ENCODE data around the gene SLC18A3.

The SLC18A3 gene

DNA sequence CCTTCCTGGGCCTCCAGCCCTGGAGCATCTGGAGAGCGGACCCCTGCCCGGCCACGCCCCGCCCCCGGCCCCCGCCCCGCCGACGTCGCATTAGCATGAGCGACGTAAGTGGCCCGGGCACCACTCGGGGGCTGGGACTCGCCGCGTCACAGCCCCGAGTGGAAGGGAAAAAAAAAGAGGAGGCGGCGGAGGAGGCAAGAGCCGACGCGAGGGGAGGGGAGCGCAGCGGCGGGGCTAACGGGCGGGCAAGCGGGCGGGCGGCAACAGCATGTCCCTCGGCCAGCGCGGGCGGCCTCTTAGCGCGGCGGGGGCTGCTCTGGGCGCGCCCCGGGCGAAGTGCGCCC is at the start of gene SLC18A3:
Gene SLC18A3, plus strand, starts transcription at position 197 of the 344 bp plus-strand sequence. CDS start 431 bp downstream, outside the sequence.
- Mint-ChIP-seq H3K4me3 (no peak within 1 kb of the TSS), H3K9me3 (no peaks in the 10 kb centered on the region), H3K27ac (no peak within 1 kb of the TSS), H3K4me1 (peaks cover 30% of the 10 kb centered on the region), H3K36me3 (peaks cover 8% of the 10 kb centered on the region)
- no peak for DNase-seq (ENCODE audit: low spot score in 2 of 2)
- ATAC-seq, result no peak

DNA sequence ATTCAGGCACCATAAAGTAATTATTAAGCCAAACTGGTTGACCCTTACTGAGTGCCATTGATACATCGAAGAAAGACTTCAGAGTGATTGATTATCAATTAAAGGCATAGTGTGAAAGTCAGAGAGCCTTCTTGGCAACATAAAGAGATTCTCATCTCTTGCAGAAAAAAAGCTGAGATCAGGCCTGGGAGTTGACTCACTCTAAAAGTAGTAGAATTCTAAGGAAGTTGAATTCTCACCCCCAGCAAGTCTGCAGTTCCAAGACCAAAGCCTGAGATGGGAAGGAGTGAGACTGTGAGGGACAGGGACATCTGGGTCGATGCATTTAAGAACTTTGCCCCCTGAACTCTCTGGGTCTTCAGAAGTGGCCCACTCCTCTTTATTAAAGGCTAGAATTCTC is 49.6 kb upstream of the SLC18A3 start:
- DNase-seq (ENCODE audit: low spot score in 2 of 2), result no peak
- Mint-ChIP-seq H3K4me1 (no peaks in the 10 kb centered on the region), H3K36me3 (no peaks in the 10 kb centered on the region), H3K27ac (no peak overlapping the region), H3K4me3 (no peak overlapping the region), H3K9me3 (no peaks in the 10 kb centered on the region)
- no peak for ATAC-seq

DNA sequence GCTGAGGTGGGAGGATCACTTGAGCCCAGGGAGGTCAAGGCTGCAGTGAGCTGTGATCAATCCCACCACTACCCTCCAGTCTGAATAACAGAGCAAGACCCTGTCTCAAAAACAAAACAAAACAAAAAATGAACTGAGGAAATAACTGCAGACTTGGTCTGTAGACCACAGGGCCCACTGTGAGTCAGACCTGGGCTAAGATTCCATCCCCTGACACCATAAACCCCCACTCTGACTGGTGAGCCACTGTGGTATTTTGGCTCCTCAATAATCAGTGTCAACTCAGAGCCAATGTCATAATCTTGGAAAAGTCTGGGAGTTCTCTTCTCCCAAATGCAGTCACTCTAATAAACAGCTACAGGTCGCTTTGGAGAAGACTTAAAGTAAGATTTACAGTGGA is 47.2 kb upstream of the SLC18A3 start:
- DNase-seq (ENCODE audit: low spot score in 2 of 2) (no peak), ATAC-seq (peak; percentile 49)
- H3K36me3 Mint-ChIP-seq, result no peaks in the 10 kb centered on the region
- H3K27ac Mint-ChIP-seq, result no peak overlapping the region
- peaks cover 4% of the 10 kb centered on the region for H3K4me1 Mint-ChIP-seq
- H3K9me3 Mint-ChIP-seq, result no peaks in the 10 kb centered on the region
- no peak overlapping the region for H3K4me3 Mint-ChIP-seq

GRCh38 chr10:49564461-49565009 is 45.6 kb upstream of the SLC18A3 start:
- Mint-ChIP-seq H3K36me3 (no peaks in the 10 kb centered on the region), H3K27ac (no peak overlapping the region), H3K9me3 (no peaks in the 10 kb centered on the region), H3K4me1 (peaks cover 19% of the 10 kb centered on the region), H3K4me3 (no peak overlapping the region)
- ATAC-seq, result no peak
- DNase-seq (ENCODE audit: low spot score in 2 of 2), result no peak

- H3K4me3 Mint-ChIP-seq, result no peak overlapping the region
- no peaks in the 10 kb centered on the region for H3K36me3 Mint-ChIP-seq
- no peak overlapping the region for H3K27ac Mint-ChIP-seq
- no peak for ATAC-seq
- DNase-seq (ENCODE audit: low spot score in 2 of 2), result no peak
- no peaks in the 10 kb centered on the region for H3K9me3 Mint-ChIP-seq
- H3K4me1 Mint-ChIP-seq, result peaks cover 19% of the 10 kb centered on the region
Measured at GRCh38 chr10:49567810-49568209, 42.3 kb upstream of the SLC18A3 start.

- no peak overlapping the region for H3K27ac Mint-ChIP-seq
- peaks cover 19% of the 10 kb centered on the region for H3K4me1 Mint-ChIP-seq
- ATAC-seq (peak; percentile 82), DNase-seq (ENCODE audit: low spot score in 2 of 2) (no peak)
- H3K36me3 Mint-ChIP-seq, result no peaks in the 10 kb centered on the region
- H3K4me3 Mint-ChIP-seq, result no peak overlapping the region
- H3K9me3 Mint-ChIP-seq, result no peaks in the 10 kb centered on the region
Measured at GRCh38 chr10:49568235-49568634, 41.9 kb upstream of the SLC18A3 start.

DNA sequence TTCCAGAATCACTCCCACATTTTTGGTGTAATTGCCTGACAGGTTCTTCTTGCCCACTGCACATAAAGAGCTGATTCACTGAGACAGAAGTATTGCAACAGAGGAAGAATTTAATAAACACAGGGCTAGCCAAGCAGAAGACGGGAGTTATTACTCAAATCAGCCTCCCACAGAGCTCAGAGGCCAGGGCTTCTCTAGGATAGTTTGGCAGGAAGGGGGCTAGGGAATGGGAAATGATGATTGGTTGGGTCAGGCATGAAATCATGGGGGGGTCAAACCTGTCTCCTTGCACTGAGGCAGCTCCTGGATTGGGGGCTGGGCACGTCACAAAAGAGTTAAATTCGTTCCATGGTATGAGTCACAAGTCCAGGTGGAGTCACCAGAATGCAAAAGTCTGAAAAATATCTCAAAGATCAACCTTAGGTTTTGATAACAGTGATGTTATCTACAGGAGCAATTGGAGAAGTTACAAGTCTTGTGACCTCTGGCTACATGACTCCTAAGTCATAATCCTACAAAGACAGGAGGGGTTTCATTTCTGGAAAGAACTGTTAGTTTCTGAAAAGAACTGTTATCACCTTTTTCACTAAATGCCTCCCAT is 41.0 kb upstream of the SLC18A3 start:
- H3K4me1 Mint-ChIP-seq, result peaks cover 19% of the 10 kb centered on the region
- DNase-seq (ENCODE audit: low spot score in 2 of 2) (no peak), ATAC-seq (no peak)
- H3K27ac Mint-ChIP-seq, result no peak overlapping the region
- H3K9me3 Mint-ChIP-seq, result no peaks in the 10 kb centered on the region
- H3K4me3 Mint-ChIP-seq, result no peak overlapping the region
- no peaks in the 10 kb centered on the region for H3K36me3 Mint-ChIP-seq

DNA sequence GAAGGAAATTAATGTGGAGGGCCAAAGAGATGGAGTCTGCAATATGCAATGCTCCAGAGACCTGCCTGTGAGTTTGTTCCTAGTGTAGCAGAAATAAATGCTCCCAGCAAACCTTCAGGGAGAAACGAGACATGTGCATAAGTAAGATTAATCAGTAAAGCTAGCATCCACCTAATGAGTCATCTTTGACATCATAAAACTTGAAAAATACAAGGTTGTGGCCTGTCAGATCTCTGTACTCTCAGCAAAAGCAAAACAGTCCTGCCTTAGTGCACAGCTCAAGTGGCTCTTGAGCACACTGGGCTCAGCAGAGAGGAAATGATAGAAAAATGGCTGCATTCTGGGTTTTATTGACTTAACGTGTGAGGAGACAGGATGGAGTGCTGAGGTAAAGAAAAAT is 38.7 kb upstream of the SLC18A3 start:
- DNase-seq (ENCODE audit: low spot score in 2 of 2), result no peak
- H3K4me3 Mint-ChIP-seq, result no peak overlapping the region
- no peak overlapping the region for H3K27ac Mint-ChIP-seq
- no peaks in the 10 kb centered on the region for H3K36me3 Mint-ChIP-seq
- no peaks in the 10 kb centered on the region for H3K9me3 Mint-ChIP-seq
- ATAC-seq, result no peak
- H3K4me1 Mint-ChIP-seq, result peaks cover 19% of the 10 kb centered on the region

GRCh38 chr10:49572594-49573114 is 37.5 kb upstream of the SLC18A3 start:
- Mint-ChIP-seq H3K4me1 (peaks cover 24% of the 10 kb centered on the region), H3K4me3 (no peak overlapping the region), H3K9me3 (no peaks in the 10 kb centered on the region), H3K27ac (no peak overlapping the region), H3K36me3 (no peaks in the 10 kb centered on the region)
- ATAC-seq, result no peak
- no peak for DNase-seq (ENCODE audit: low spot score in 2 of 2)

GRCh38 chr10:49575489-49576072 is 34.5 kb upstream of the SLC18A3 start:
- no peak overlapping the region for H3K4me3 Mint-ChIP-seq
- H3K9me3 Mint-ChIP-seq, result no peaks in the 10 kb centered on the region
- no peak overlapping the region for H3K27ac Mint-ChIP-seq
- ATAC-seq (no peak), DNase-seq (ENCODE audit: low spot score in 2 of 2) (no peak)
- H3K36me3 Mint-ChIP-seq, result no peaks in the 10 kb centered on the region
- H3K4me1 Mint-ChIP-seq, result peaks cover 7% of the 10 kb centered on the region

- Mint-ChIP-seq H3K27ac (no peak overlapping the region), H3K9me3 (no peaks in the 10 kb centered on the region), H3K4me3 (no peak overlapping the region), H3K4me1 (peaks cover 7% of the 10 kb centered on the region), H3K36me3 (no peaks in the 10 kb centered on the region)
- peak in 1 of 2 donors; percentile 47 for DNase-seq (ENCODE audit: low spot score in 2 of 2)
- peak; percentile 79 for ATAC-seq
Measured at GRCh38 chr10:49577182-49577925, 32.8 kb upstream of the SLC18A3 start.

DNA sequence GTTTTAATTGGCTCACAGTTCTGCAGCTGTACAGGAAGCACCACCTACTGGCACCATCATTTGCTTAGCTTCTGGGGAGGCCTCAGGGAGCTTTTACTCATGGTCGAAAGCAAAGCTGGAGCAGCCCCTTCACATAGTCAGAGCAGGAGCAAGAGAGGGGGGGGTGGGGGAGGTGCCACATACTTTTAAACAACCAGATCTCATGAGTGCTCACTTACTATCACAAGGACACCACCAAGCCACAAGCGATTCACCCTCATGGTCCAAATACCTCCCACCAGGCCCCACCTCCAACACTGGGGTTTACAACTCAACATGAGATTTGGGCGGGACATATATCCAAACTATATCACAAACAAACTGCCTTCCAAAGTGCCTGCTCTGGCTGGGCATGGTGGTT is 31.7 kb upstream of the SLC18A3 start:
- peaks cover 7% of the 10 kb centered on the region for H3K4me1 Mint-ChIP-seq
- no peaks in the 10 kb centered on the region for H3K36me3 Mint-ChIP-seq
- H3K9me3 Mint-ChIP-seq, result no peaks in the 10 kb centered on the region
- no peak overlapping the region for H3K4me3 Mint-ChIP-seq
- DNase-seq (ENCODE audit: low spot score in 2 of 2) (no peak), ATAC-seq (no peak)
- no peak overlapping the region for H3K27ac Mint-ChIP-seq

DNA sequence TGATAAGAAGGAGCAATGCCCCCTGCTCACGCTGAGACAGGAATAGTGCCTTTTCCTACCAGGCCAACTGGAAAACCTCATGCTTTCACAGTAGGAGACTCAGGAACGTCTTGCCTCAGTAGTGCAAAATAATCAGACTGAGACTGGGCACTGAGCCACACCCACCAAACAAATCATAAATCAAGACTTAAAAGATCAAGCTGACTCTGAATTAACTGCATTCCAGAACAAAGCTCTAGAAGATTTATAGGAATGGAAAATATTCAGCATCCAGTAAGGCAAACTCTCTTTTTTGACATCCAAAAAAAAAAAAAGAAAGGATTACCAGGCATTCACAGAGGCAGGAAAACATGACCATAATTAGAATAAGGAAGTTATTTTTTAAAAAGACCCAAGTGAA is 30.5 kb upstream of the SLC18A3 start:
- no peaks in the 10 kb centered on the region for H3K36me3 Mint-ChIP-seq
- H3K9me3 Mint-ChIP-seq, result no peaks in the 10 kb centered on the region
- H3K4me1 Mint-ChIP-seq, result peaks cover 7% of the 10 kb centered on the region
- H3K27ac Mint-ChIP-seq, result no peak overlapping the region
- no peak for ATAC-seq
- no peak overlapping the region for H3K4me3 Mint-ChIP-seq
- no peak for DNase-seq (ENCODE audit: low spot score in 2 of 2)

- no peak overlapping the region for H3K27ac Mint-ChIP-seq
- no peak for DNase-seq (ENCODE audit: low spot score in 2 of 2)
- H3K4me3 Mint-ChIP-seq, result no peak overlapping the region
- H3K9me3 Mint-ChIP-seq, result peaks cover 4% of the 10 kb centered on the region
- no peaks in the 10 kb centered on the region for H3K36me3 Mint-ChIP-seq
- H3K4me1 Mint-ChIP-seq, result no peaks in the 10 kb centered on the region
- ATAC-seq, result no peak
Measured at GRCh38 chr10:49585387-49585786, 24.7 kb upstream of the SLC18A3 start.

- Mint-ChIP-seq H3K36me3 (no peaks in the 10 kb centered on the region), H3K27ac (no peak overlapping the region), H3K4me1 (peaks cover 1% of the 10 kb centered on the region), H3K9me3 (peaks cover 4% of the 10 kb centered on the region), H3K4me3 (no peak overlapping the region)
- no peak for ATAC-seq
- DNase-seq (ENCODE audit: low spot score in 2 of 2), result peak in 1 of 2 donors; percentile 25
Measured at GRCh38 chr10:49587981-49588380, 22.1 kb upstream of the SLC18A3 start.

Measured in stimulated activated effector memory CD8-positive, alpha-beta T cell treated with anti-CD3 and anti-CD28 coated beads, Interleukin-12 subunit alpha, Interleukin-12 subunit beta, amount 100 ng/mL, for 72 hours (primary cell).